HEK293T (cell line): Measurements from ENCODE around the gene ADK.
"Not testable (repeated sequence)": the region's sequence is repeated elsewhere in the genome, so short reads cannot be mapped to it uniquely, and the experiment has no call there.

Experiments
- CTCF ChIA-PET: fragments of 350-600 bp; formaldehyde crosslinking; extraction: SDS; loops from one replicate; lab custom pipeline; 2021; ENCODE audit warnings: antibody characterized with exemption, inconsistent platforms; lab: Yijun Ruan, JAX
- POLR2A ChIA-PET: fragments of 350-600 bp; formaldehyde crosslinking; extraction: SDS; loops from one replicate; lab custom pipeline; 2020; ENCODE audit warnings: antibody characterized with exemption, inconsistent platforms; lab: Yijun Ruan, JAX
- DNase-seq: peaks from one replicate; pipeline ENCODE4 v3.0.0; 2012; ENCODE audit warnings: mixed read lengths; ENCODE audit errors: extremely low spot score
- ARNT ChIP-seq: fragments of 450-650 bp; IDR thresholded peaks from 2 replicates; pipeline ENCODE4 v1.6.1; 2017; ENCODE audit warnings: mild to moderate bottlenecking
- BHLHE40 ChIP-seq: fragments of 450-650 bp; IDR thresholded peaks from 2 replicates; pipeline ENCODE4 v1.6.1; 2016; ENCODE audit warnings: mild to moderate bottlenecking, moderate library complexity, borderline replicate concordance
- CTBP1 ChIP-seq: fragments of 450-650 bp; IDR thresholded peaks from 2 replicates; pipeline ENCODE4 v1.6.1; 2016; ENCODE audit warnings: borderline replicate concordance
- ELF4 ChIP-seq: fragments of 450-650 bp; IDR thresholded peaks from 2 replicates; pipeline ENCODE4 v1.6.1; 2017; ENCODE audit warnings: antibody characterized with exemption
- FOXA1 ChIP-seq: fragments of 450-650 bp; IDR thresholded peaks from 2 replicates; pipeline ENCODE4 v1.6.1; 2016; ENCODE audit warnings: mild to moderate bottlenecking
- FOXK2 ChIP-seq: fragments of 450-650 bp; IDR thresholded peaks from 2 replicates; pipeline ENCODE4 v1.6.1; 2016; ENCODE audit warnings: mild to moderate bottlenecking
- FOXM1 ChIP-seq: fragments of 450-650 bp; IDR thresholded peaks from 2 replicates; pipeline ENCODE4 v1.6.1; 2017; ENCODE audit warnings: mild to moderate bottlenecking, borderline replicate concordance
- HDGF ChIP-seq: fragments of 450-650 bp; IDR thresholded peaks from 2 replicates; pipeline ENCODE4 v1.6.1; 2017; ENCODE audit warnings: antibody characterized with exemption, borderline replicate concordance
- L3MBTL2 ChIP-seq: fragments of 450-650 bp; conservative IDR thresholded peaks from 2 replicates; pipeline ENCODE4 v1.6.1; 2016; ENCODE audit warnings: mild to moderate bottlenecking
- LEF1 ChIP-seq: fragments of 450-650 bp; IDR thresholded peaks from 2 replicates; pipeline ENCODE4 v1.6.1; 2017; ENCODE audit warnings: mild to moderate bottlenecking, borderline replicate concordance
- NFRKB ChIP-seq: fragments of 450-650 bp; IDR thresholded peaks from 2 replicates; pipeline ENCODE4 v1.6.1; 2016; ENCODE audit warnings: mild to moderate bottlenecking, moderate library complexity
- PKNOX1 ChIP-seq: fragments of 450-650 bp; IDR thresholded peaks from 2 replicates; pipeline ENCODE4 v1.6.1; 2016
- SP1 ChIP-seq: fragments of 450-650 bp; IDR thresholded peaks from 2 replicates; pipeline ENCODE4 v1.6.1; 2017
- SUZ12 ChIP-seq: fragments of 450-650 bp; IDR thresholded peaks from 2 replicates; pipeline ENCODE4 v1.6.1; 2016; ENCODE audit warnings: mild to moderate bottlenecking
- TARDBP ChIP-seq: fragments of 450-650 bp; IDR thresholded peaks from 2 replicates; pipeline ENCODE4 v1.6.1; 2016
- ZNF384 ChIP-seq: fragments of 450-650 bp; IDR thresholded peaks from 2 replicates; pipeline ENCODE4 v1.6.1; 2016

Gene ADK

GRCh38 chr10:74342991-74343390 lies 192.0 kb downstream of the ADK start:
- no peak for DNase-seq
- CTCF ChIA-PET: no interaction called here
- POLR2A ChIA-PET: no interaction called here
- TF ChIP-seq FOXM1 (no peak), CTBP1 (no peak), FOXK2 (no peak), BHLHE40 (no peak), NFRKB (no peak), FOXA1 (no peak), ZNF384 (no peak), SUZ12 (no peak), PKNOX1 (no peak), SP1 (no peak), TARDBP (no peak), L3MBTL2 (no peak), ARNT (no peak), ELF4 (no peak), LEF1 (no peak), HDGF (no peak)

GRCh38 chr10:74343804-74344203 lies 192.8 kb downstream of the ADK start:
- ChIA-PET POLR2A (no interaction called here), CTCF (no interaction called here)
- TF ChIP-seq NFRKB (no peak), LEF1 (no peak), L3MBTL2 (no peak), SUZ12 (no peak), SP1 (no peak), PKNOX1 (no peak), ZNF384 (no peak), FOXK2 (no peak), TARDBP (no peak), BHLHE40 (no peak), FOXM1 (no peak), CTBP1 (no peak), FOXA1 (no peak), ELF4 (no peak), ARNT (no peak), HDGF (no peak)
- no peak for DNase-seq

GRCh38 chr10:74344306-74344705 lies 193.3 kb downstream of the ADK start:
- ChIA-PET POLR2A (no interaction called here), CTCF (no interaction called here)
- TF ChIP-seq L3MBTL2 (no peak), FOXA1 (no peak), ZNF384 (no peak), TARDBP (no peak), HDGF (no peak), ARNT (no peak), FOXM1 (no peak), CTBP1 (no peak), SUZ12 (no peak), FOXK2 (no peak), ELF4 (no peak)
- no peak for DNase-seq

- DNase-seq: no peak
- ChIA-PET CTCF (no interaction called here), POLR2A (no interaction called here)
- TF ChIP-seq L3MBTL2 (no peak), ELF4 (no peak), FOXM1 (no peak), CTBP1 (no peak), FOXK2 (no peak), NFRKB (no peak), SP1 (no peak), PKNOX1 (no peak), LEF1 (no peak), BHLHE40 (no peak), FOXA1 (no peak), ZNF384 (no peak), HDGF (no peak)
Observed at GRCh38 chr10:74347522-74347921, 196.5 kb downstream of the ADK start.

- POLR2A ChIA-PET, CTCF ChIA-PET: not testable (repeated sequence)
Observed at GRCh38 chr10:74353021-74353420, 202.0 kb downstream of the ADK start.

GRCh38 chr10:74361678-74362077 lies 210.7 kb downstream of the ADK start:
- ChIA-PET CTCF (no interaction called here), POLR2A (no interaction called here)
- no peak for TF ChIP-seq ARNT
- TF ChIP-seq LEF1: no peak
- no peak for TF ChIP-seq SP1
- no peak for TF ChIP-seq PKNOX1
- TF ChIP-seq CTBP1: no peak
- no peak for TF ChIP-seq L3MBTL2
- no peak for TF ChIP-seq ZNF384
- no peak for TF ChIP-seq HDGF
- no peak for TF ChIP-seq NFRKB
- no peak for TF ChIP-seq TARDBP
- no peak for TF ChIP-seq FOXA1
- TF ChIP-seq SUZ12: no peak
- TF ChIP-seq BHLHE40: no peak
- no peak for TF ChIP-seq ELF4
- TF ChIP-seq FOXK2: no peak
- no peak for TF ChIP-seq FOXM1
- DNase-seq: no peak

More at GRCh38 chr10:74353021-74353420, 202.0 kb downstream of the ADK start:
- DNase-seq: not testable (repeated sequence)
